ENCODE measurements around the gene USF2.

- no peak for TF ChIP-seq CTCF (IDR thresholded peaks at IDR 0.05 in 4 of 5, conservative IDR thresholded peaks at IDR 0.05 in 1 of 5)
- TF ChIP-seq POLR2A (IDR thresholded peaks at IDR 0.05) = no peak
These were observed 26.4 kb downstream of the USF2 start for GRCh38 chr19:35294859-35295791.

Measured in gastrocnemius medialis (tissue), 4 donors.